ENCODE results near the gene PUS10.
"Not testable (repeated sequence)": the region's sequence is repeated elsewhere in the genome, so short reads cannot be mapped to it uniquely, and the experiment has no call there.

PUS10 gene

DNA sequence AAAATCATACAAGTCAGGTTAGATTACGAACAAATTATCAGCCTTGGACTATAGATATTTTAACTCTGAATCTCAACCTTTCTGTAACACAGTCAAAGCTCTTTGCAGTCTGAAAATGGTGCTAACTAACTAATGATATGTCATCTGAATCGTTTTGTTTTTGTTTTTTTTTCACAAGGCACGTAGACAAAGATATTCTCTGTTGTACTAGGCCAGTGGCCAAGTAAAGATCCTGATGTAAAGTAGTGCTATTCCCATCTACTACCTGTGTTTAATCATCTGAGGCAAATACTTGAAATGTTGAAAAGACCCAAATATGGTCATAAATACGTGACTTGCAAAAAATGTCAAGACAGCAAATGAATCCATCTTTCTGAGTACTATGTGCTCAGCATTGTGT, 71.0 kb downstream of the PUS10 start:
- peaks cover 29% of the 10 kb centered on the region for H3K36me3 Mint-ChIP-seq
- H3K4me3 Mint-ChIP-seq = no peak overlapping the region
- peaks cover 2% of the 10 kb centered on the region for H3K9me3 Mint-ChIP-seq
- no peak for ATAC-seq
- H3K27ac Mint-ChIP-seq = no peak overlapping the region
- no peaks in the 10 kb centered on the region for H3K4me1 Mint-ChIP-seq
- H3K27me3 Mint-ChIP-seq = no peaks in the 10 kb centered on the region

DNA sequence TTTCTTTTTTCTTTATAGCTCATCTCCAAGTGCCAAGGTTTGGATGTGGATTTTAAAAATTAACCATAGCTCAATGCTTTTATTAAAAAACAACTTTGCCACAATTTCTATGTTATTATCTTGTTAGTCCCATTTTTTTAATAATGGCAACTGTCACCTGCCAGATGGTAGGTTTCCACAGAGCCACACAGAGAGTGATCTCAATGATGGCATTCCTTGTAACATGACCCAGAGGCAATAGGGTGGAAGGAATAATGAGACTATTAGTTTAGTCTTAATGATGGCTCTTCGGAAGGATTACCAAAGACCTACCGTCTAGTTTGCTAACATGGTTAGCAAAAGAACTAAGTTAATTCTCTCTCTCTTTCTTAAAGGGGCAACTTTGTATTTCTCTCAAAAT, 72.7 kb downstream of the PUS10 start:
- Mint-ChIP-seq H3K4me3 (no peak overlapping the region), H3K36me3 (peaks cover 28% of the 10 kb centered on the region), H3K27ac (no peak overlapping the region), H3K4me1 (no peaks in the 10 kb centered on the region), H3K9me3 (peaks cover 2% of the 10 kb centered on the region), H3K27me3 (no peaks in the 10 kb centered on the region)
- no peak for ATAC-seq

DNA sequence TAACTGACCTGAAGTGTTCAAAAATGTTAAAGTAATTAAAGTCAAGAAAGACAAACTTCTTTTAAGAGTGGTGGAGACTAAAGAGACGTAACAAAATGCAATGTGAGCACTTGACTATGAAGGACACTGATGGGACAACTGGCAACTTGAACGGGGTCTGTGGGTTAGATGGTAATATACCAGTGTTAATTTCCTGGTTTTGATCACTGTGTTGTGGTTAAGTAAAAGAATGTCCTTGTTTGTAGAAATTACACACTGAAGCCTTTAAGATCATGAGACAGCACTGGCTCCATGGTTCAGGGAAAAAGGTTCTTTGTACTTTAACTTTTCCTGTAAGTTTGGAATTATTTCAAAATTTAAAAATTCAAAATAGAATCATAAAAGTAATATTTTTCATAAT, 78.4 kb downstream of the PUS10 start:
- no peak for ATAC-seq
- Mint-ChIP-seq H3K27ac (peak overlapping the region; percentile 42), H3K27me3 (no peaks in the 10 kb centered on the region), H3K4me1 (peaks cover 33% of the 10 kb centered on the region), H3K9me3 (no peaks in the 10 kb centered on the region), H3K4me3 (no peak overlapping the region), H3K36me3 (peaks cover 53% of the 10 kb centered on the region)

DNA sequence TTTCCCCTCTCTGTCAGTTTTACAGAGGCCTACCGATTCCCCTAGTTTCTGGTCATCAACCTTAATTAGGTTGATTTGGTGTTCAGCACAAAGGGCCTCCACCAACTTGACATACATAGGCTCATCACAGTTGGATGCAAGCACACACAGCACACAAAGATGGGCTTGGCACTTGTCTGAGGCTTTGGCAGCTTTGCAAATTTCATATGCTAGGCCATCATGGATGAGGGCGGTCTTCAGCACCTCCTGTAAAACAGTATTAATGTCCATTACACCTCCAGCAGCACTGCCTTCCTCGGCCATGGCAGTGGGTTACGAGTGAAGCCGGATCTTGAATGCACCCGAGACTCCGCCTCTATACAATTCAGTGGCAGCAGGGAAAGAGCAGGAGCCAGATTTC, 79.8 kb downstream of the PUS10 start:
- Mint-ChIP-seq H3K36me3 (peaks cover 66% of the 10 kb centered on the region), H3K4me3 (no peak overlapping the region), H3K27ac (peak overlapping the region; percentile 42)

DNA sequence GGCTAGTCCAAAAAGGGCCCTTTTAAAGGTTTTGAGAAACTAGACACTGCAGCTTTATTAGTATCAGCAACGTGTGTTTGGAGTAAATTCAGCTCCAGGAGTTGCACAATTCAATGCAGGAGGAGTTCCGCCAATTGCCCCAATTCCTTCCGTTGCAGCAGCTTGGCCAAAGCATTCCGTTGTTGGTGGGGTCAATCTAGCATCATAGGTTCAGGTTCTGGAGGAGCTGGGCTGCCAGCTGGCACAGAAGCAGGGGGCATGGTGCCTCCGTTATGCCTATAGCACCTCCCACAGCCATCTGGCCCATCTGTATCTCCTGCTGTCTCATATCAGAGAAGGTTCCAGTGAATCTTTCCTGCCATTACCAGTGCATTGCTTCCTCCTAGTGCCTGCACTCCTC, 81.3 kb downstream of the PUS10 start:
- Mint-ChIP-seq H3K27me3 (no peaks in the 10 kb centered on the region), H3K36me3 (peaks cover 81% of the 10 kb centered on the region)

More for the DNA sequence above, 79.8 kb downstream of the PUS10 start:
- Mint-ChIP-seq H3K9me3 (no peaks in the 10 kb centered on the region), H3K4me1 (peaks cover 44% of the 10 kb centered on the region), H3K27me3 (no peaks in the 10 kb centered on the region)
- peak; percentile 38 for ATAC-seq

DNA sequence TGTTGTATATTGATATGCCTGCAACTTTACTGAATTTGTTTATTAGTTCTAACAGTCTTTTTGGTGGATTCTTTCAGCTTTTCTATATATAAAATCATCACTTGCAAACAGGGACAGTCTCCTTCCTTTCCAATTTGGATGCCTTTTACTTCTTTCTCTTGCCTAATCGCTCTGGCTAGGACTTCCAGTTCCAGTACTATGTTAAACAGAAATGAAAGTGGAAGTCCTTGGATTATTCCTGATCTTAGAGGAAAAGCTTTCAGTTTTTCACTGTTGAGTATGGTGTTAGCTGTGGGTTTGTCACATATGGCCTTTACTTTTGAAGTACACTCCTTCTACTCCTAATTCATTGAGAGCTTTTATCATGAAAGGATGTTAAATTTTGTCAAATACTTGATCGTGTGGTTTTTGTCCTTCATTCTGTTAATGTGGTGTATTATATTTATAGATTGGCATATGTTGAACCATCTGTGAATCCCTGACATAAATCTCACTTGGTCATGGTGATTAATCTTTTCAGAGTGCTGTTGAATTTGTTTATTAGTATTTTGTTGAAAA, 83.8 kb downstream of the PUS10 start:
- Mint-ChIP-seq H3K27me3 (no peaks in the 10 kb centered on the region), H3K36me3 (peaks cover 74% of the 10 kb centered on the region), H3K4me1 (peaks cover 58% of the 10 kb centered on the region), H3K27ac (peak overlapping the region; percentile 11), H3K4me3 (no peak overlapping the region), H3K9me3 (no peaks in the 10 kb centered on the region)
- no peak for ATAC-seq

More for the DNA sequence above, 81.3 kb downstream of the PUS10 start:
- Mint-ChIP-seq H3K9me3 (no peaks in the 10 kb centered on the region), H3K27ac (peak overlapping the region; percentile 42), H3K4me1 (peaks cover 60% of the 10 kb centered on the region), H3K4me3 (no peak overlapping the region)
- ATAC-seq = no peak

DNA sequence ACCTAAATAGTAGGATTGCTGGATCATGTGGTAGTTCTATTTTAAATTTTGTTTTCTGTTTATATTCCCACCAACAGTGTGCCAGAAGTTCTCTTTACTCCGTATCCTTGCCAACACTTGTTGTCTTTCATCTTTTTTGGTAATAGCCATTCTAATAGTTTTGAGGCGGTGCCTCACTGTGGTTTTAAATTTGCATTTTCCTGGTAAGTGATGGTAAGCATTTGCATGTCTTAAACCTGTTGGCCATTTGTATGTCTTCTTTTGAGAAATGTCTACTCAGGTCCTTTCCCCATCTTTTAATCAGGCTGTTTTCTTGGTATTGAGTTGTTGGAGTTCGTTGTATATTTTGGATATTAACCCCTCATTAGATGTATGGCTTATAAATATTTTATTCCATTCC, 85.1 kb downstream of the PUS10 start:
- no peaks in the 10 kb centered on the region for H3K27me3 Mint-ChIP-seq
- H3K9me3 Mint-ChIP-seq = no peaks in the 10 kb centered on the region
- H3K36me3 Mint-ChIP-seq = peaks cover 63% of the 10 kb centered on the region
- no peak overlapping the region for H3K4me3 Mint-ChIP-seq
- ATAC-seq = no peak
- H3K4me1 Mint-ChIP-seq = peaks cover 46% of the 10 kb centered on the region
- peak overlapping the region; percentile 11 for H3K27ac Mint-ChIP-seq

DNA sequence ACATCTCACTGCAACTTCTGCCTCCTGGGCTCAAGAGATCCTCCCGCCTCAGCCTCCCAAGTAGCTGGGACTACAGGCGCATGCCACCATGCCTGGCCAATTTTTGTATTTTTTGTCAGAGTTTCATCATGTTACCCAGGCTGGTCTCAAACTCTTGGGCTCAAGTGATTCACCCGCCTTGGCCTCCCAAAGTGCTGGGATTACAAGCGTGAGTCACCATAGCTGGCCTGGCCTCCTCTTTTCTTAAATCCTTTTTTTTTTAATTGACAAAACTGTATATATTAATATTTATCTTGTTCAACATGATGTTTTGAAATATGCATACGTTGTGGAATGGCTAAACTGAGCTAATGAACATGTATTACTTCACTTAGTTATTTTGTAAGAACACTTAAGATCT, 86.0 kb downstream of the PUS10 start:
- H3K4me3 Mint-ChIP-seq, ATAC-seq: not testable (repeated sequence)
- peaks cover 63% of the 10 kb centered on the region for H3K36me3 Mint-ChIP-seq

DNA sequence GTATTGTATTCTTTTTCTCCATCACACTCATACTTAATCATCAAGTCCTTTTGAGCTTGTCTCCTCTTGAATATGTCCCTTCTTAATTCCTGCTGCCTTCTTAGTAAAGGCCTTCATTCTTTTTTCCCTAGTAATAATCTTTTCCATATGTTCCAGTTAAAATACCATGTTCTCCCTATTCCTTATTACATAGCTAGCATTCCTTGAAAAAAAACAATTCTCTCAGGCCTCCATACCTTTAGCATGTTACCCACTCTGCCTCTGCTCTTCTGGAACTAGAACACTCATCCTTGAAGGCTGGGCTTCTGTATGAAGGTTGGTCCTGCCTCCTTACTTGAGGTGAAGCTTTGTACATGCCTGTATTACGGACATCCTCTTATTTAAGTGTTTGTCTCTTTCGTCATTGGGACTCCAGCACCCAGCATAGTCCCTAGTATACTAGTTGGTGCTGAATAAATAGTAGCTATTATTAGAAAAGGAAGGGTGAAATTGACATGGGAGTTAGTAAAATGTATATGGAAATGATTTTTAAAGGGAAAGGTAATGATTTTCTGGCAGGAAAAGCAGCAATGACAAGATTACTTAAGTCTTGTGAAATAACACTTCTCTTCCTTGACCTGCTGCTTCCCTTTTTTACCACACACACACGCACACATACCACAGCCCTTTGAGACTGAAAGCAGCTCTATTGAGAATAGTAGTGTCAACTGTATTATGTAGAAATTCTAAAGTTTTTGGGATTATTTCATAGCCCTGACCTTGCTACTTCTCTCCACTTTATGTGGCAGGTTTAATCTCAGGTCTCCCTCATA, 91.1 kb downstream of the PUS10 start:
- peaks cover 9% of the 10 kb centered on the region for H3K9me3 Mint-ChIP-seq
- H3K36me3 Mint-ChIP-seq = peaks cover 56% of the 10 kb centered on the region
- peaks cover 37% of the 10 kb centered on the region for H3K4me1 Mint-ChIP-seq
- H3K4me3 Mint-ChIP-seq = peak overlapping the region; percentile 53
- no peaks in the 10 kb centered on the region for H3K27me3 Mint-ChIP-seq
- ATAC-seq = no peak
- H3K27ac Mint-ChIP-seq = peak overlapping the region; percentile 61

More for the DNA sequence above, 86.0 kb downstream of the PUS10 start:
- H3K27me3 Mint-ChIP-seq, H3K9me3 Mint-ChIP-seq: not testable (repeated sequence)
- H3K4me1 Mint-ChIP-seq = peaks cover 49% of the 10 kb centered on the region
- H3K27ac Mint-ChIP-seq = peak overlapping the region; percentile 11

DNA sequence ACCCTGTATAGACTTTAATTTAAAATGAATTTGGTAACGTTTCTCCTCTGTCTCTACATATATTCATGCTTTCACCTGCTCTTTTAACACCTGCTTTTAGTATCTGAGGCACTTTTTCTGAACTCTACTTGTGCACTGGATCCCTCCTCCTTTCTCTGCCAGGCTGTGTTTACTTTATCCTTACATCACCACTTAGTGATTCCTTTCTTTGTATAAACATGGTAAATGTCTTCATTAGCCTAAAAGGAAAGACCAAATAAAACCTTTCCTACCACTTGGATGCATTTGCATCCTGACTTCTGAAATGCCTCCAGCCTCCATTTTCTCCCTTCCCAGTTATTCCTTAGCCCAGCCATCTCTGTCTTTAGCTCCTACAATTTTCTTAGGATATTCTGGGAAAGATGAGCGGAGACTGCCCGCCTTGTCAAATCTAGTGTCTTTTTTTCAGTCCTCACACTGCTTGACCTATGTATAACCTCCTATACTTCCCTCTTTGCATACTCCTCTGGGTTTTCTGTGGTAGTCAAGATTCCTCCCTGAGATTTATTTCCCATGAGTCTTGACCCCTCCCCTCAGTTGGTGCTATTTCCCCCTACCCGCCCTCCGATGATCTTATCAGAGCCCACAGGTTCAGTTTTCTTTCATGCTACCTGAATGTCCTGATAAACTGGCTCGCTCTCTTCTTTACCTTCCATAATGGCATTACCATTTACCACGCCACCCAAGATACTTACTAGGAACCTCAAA, 91.9 kb downstream of the PUS10 start:
- peaks cover 9% of the 10 kb centered on the region for H3K9me3 Mint-ChIP-seq
- H3K4me1 Mint-ChIP-seq = peaks cover 37% of the 10 kb centered on the region
- H3K36me3 Mint-ChIP-seq = peaks cover 55% of the 10 kb centered on the region
- H3K4me3 Mint-ChIP-seq = peak overlapping the region; percentile 53
- H3K27me3 Mint-ChIP-seq = no peaks in the 10 kb centered on the region
- ATAC-seq = no peak
- peak overlapping the region; percentile 61 for H3K27ac Mint-ChIP-seq

DNA sequence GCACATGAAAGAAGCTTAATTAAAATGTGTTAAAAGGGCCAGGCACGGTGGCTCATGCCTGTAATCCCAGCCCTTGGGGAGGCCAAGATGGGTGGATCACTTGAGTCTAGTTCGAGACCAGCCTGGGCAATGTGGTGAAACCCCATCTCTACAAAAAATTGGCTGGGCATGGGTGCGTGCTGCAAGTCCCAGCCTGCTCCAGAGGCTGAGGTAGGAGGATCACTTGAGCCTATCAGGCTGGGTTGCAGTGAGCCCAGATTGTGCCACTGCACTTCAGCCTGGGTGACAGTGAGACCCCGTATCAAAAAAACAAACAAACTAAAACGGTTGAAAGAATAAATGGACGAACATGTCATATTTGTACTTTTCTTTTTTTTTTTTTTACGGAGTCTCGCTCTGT, 110.7 kb downstream of the PUS10 start:
- no peaks in the 10 kb centered on the region for H3K27me3 Mint-ChIP-seq
- peak overlapping the region; percentile 26 for H3K4me3 Mint-ChIP-seq
- H3K9me3 Mint-ChIP-seq = no peaks in the 10 kb centered on the region
- H3K4me1 Mint-ChIP-seq = peaks cover 27% of the 10 kb centered on the region
- peaks cover 36% of the 10 kb centered on the region for H3K36me3 Mint-ChIP-seq
- no peak overlapping the region for H3K27ac Mint-ChIP-seq
- ATAC-seq = no peak

DNA sequence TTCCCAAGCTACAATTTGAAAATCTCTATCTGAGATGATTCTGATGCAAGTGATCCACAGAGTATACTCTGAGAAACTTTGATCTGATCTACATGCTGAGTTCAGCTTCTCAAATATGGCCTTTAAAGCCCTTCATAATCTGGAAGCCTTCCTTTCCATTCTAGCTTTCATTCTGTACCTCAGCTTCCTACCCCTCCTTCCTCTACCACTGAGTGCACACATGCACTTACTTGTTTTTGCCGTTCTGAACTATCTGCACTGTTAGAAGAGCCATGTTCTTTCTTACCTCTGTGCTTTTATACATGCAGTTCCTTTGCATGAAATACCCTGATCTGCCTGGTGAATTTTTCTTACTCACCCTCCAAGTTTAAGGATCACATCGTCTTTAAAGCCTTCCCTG, 111.7 kb downstream of the PUS10 start:
- Mint-ChIP-seq H3K27me3 (no peaks in the 10 kb centered on the region), H3K36me3 (peaks cover 43% of the 10 kb centered on the region), H3K27ac (peak overlapping the region; percentile 76), H3K9me3 (no peaks in the 10 kb centered on the region), H3K4me3 (peak overlapping the region; percentile 58), H3K4me1 (peaks cover 32% of the 10 kb centered on the region)
- ATAC-seq = no peak

DNA sequence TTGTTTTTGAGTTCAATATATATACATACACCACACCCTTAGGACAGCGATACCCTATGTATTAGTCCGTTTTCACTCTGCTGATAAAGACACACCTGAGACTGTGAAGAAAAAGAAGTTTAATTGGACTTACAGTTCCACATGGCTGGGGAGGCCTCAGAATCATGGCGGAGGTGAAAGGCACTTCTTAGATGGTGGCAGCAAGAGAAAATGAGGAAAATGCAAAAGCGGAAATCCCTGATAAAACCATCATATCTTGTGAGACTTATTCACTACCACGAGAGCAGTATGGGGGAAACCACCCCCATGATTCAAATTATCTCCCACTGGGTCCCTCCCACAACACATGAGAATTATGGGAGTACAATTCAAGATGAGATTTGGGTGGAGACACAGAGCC, 112.2 kb downstream of the PUS10 start:
- H3K4me3 Mint-ChIP-seq, H3K9me3 Mint-ChIP-seq, H3K27me3 Mint-ChIP-seq, ATAC-seq: not testable (repeated sequence)
- peaks cover 36% of the 10 kb centered on the region for H3K4me1 Mint-ChIP-seq
- peaks cover 46% of the 10 kb centered on the region for H3K36me3 Mint-ChIP-seq
- peak overlapping the region; percentile 76 for H3K27ac Mint-ChIP-seq

DNA sequence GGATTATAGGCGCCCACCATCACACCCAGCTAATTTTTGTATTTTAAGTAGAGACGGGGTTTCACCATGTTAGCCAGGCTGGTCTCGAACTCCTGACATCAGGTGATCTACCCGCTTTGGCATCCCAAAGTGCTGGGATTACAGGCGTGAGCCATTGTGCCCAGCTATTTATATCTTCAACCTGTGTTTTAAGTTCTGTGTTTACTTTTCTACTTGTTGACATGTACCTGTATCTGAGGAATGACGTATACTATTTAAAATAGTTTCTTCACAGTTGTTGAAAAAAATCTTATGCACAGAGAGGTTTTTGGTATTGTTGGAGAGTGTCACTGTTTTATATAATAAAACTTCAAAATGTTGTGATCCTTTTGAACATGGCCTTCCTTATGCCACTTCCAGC, 116.8 kb downstream of the PUS10 start:
- peaks cover 60% of the 10 kb centered on the region for H3K4me1 Mint-ChIP-seq
- H3K27ac Mint-ChIP-seq = peak overlapping the region; percentile 17
- ATAC-seq, H3K9me3 Mint-ChIP-seq, H3K27me3 Mint-ChIP-seq: not testable (repeated sequence)
- H3K36me3 Mint-ChIP-seq = peaks cover 71% of the 10 kb centered on the region
- H3K4me3 Mint-ChIP-seq = peak overlapping the region; percentile 18

DNA sequence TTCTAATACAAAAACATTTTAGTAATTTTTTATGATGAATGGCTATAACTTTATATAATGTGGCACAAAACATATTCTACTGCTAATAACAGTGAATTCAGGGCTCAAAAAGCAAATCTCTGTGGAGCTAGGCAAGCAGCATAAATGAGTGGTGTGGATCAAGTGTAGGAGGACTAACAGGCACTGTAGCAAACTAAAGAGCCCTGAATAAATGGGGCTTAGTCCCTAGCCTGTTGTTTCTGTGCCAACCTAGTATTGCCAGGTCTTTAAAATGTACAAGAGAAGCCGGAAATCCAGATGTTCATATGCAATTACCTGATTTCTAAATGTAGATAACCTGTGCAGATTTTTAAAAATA, 118.2 kb downstream of the PUS10 start:
- H3K27ac Mint-ChIP-seq = peak overlapping the region; percentile 77
- peaks cover 60% of the 10 kb centered on the region for H3K36me3 Mint-ChIP-seq
- H3K4me3 Mint-ChIP-seq = no peak overlapping the region
- H3K9me3 Mint-ChIP-seq = no peaks in the 10 kb centered on the region
- H3K4me1 Mint-ChIP-seq = peaks cover 52% of the 10 kb centered on the region
- peak; percentile 50 for ATAC-seq
- no peaks in the 10 kb centered on the region for H3K27me3 Mint-ChIP-seq
